Left renal pelvis (tissue), 4 donors: ENCODE data around the gene PHYKPL. TPM values are rescaled to one million over a fixed set of nuclear protein-coding genes. Genes with fewer than 3 reads are reported as not detected.

Experiments
- DNase-seq, 4 donors: peaks; one replicate each; pipeline ENCODE4 v3.0.0-alpha.2; 2013; ENCODE audit warnings: low read depth in 4 of 4, low spot score in 3 of 4
- polyA plus RNA-seq, 4 donors: library from polyadenylated mRNA; unstranded; fragments of 120-200 nt; gene quantifications; one replicate each; pipeline ENCODE4 v1.2.1, GENCODE V29; 2013; ENCODE audit not compliant: insufficient read length in 4 of 4

The PHYKPL gene
- polyA plus RNA-seq, 4 donors: 52.1 to 124 (median 79.6) TPM

DNA sequence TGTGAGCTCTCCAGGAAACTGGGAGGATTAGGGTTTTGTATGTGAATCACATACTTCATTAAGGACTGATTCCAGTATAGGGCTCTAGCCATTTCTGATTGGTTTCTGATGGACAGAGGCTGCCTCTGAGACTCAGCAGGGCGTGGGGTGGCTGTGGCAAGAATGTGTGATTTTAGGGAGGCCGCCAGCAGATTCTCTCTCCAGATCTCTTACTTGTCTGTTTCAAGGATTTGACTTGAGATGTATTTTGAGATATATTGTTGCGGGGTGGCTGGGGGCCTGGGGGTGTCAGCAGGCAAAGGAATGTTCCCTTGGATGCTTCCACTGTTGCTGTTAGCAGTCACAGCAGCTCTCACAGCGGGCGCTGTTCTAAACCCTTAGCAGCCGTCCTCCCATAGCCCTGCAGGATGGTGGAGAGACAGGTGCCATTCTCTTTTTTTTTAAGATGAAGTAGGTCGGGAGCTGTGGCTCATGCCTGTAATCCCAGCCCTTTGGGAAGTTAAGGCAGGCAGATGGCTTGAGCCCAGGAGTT is 36.3 kb downstream of the PHYKPL start:
- DNase-seq: no peak

GRCh38 chr5:178194026-178194425 is 38.6 kb downstream of the PHYKPL start:
- DNase-seq: no peak

DNA sequence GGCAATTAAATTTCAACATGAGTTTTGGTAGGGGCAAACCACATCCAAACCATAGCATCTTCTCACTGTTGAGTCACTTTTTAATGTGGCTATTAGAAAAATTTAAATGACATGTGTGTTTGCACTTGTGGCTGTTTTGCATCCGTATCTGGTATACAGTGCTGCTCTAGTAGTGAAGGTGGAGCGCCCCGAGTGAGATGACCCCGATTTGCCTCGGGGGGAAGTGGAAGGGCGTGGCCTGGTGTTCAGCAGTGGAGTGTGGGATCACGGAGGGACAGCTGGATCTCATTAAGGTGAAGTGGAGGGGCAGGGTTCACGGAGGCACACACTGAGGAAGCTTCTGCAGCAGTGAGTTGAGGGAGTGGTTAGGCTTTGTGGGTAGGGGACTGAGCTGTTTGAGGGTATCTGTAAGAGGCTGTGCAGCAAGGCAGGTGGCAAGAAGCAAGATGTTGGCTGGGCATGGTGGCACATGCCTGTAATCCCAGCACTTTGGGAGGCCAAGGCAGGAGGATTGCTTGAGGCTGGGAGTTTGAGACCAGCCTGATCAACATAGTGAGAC is 39.3 kb downstream of the PHYKPL start:
- DNase-seq: no peak

DNA sequence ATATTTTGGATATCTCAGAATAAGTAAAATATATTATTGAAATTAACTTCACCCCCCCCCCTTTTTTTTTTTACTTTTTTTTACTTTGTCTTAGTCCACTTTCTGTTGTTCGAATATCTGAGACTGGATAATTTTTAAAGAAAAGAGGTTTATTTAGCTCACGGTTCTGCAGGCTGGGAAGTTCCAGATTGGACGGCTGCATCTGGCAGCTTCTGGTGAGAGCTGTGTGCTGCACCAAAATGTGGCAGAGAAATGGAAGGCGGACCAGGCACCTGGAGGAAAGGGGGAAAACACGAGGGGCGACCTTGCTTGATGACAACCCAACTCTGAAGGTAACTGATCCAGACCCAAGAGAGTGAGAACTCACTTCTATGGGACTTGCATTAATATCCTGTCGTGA is 39.8 kb downstream of the PHYKPL start:
- no peak for DNase-seq

DNA sequence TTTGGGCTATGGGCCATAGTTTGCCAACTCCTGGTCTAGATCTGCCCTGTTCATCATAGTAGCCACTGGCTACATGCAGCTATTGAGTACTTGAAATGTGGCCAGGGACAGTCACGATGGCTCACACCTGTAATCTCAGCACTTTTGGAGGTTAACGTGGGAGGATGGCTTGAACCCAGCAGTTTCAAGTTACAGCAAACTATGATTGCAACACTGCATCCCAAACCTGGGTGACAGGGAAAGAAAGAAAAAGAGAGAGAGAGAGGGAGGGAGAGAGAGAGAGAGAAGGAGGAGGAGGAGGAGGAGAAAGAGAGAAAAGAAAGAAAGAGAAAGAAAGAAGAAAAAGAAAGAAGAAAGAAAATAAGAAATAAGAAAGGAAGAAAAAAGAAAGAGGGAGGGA is 40.4 kb downstream of the PHYKPL start:
- no peak for DNase-seq

- no peak for DNase-seq
Observed at GRCh38 chr5:178191661-178192060, 40.9 kb downstream of the PHYKPL start.

- no peak for DNase-seq
Observed at GRCh38 chr5:178189433-178189832, 43.2 kb downstream of the PHYKPL start.

DNA sequence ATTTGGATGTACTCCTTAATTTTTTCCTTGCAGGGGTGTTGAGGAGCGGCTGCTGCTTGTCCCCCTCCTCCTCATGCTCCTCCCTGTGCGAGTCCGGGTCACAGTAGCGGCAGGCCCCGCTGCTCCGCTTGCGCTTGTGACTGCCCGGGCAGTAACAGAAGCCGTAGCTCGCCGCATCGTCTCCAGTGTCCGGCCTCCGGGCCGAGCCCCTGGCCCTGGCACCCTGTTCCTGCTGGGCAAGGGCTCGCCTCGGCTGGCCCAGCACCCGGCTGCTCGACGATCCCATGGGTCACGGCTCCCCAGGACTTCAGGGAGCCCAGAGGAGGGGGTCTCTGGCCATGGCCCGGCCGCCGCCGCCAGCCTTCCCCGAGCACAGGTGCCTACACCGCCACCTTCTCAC is 45.6 kb downstream of the PHYKPL start, which contains the start of gene GMCL2:
Gene GMCL2 (minus strand): TSS at position 358 of the 400 bp plus-strand sequence. CDS start 72 bp downstream, at position 286.
- no peak for DNase-seq

DNA sequence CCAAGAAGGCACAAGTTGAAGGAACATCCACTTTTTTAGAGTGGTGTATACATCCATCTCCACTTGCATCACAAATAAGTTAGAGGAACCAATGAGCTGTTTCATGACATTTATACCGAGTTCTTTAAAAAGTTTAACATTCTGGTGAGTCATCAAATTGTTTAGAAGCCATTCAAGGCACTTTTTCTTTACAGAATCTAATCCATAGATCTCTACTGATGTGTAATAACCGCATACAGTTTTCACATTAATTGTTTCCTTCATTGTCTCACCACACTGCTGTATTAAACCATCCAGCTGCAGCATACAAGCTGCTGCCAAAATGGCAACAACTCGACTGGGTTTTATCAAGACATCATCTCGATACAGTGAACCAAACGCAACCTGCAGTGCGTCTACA is 46.2 kb downstream of the PHYKPL start:
- no peak for DNase-seq

DNA sequence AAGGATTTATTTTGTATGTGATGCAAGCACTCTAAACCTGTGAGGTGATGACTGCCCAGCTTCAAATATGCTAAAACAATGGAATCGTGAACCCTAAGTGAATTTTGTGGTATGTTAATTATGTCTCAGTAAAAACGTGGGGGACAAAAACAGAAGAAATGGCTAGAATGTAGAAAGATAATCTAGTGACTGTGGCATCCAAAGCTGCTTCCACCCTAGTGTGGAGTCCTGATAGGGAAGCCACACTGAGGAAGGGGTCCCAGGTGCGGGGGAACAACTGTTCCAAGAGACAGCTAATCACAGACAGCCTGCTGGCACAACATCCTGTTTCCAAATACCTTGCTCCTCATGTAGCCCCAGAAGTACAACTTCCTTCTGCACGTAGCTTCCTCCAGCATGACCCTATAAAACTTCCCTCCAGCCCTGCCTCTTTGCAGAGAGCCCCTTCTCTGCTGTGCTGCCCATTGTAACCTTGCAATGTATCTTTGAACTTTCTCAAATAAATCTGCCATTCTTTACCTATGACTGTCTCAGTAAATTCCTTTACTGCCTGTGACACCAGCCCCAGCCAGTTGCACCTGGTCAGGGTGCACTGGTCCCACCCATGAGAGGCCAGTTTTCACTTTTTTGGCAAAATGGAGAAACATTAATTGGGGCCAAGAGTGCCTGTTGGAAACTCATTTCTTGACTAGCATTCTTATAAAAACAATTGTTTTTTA is 50.3 kb downstream of the PHYKPL start:
- DNase-seq: no peak

GRCh38 chr5:178180141-178180863 is 52.3 kb downstream of the PHYKPL start:
- no peak for DNase-seq

DNA sequence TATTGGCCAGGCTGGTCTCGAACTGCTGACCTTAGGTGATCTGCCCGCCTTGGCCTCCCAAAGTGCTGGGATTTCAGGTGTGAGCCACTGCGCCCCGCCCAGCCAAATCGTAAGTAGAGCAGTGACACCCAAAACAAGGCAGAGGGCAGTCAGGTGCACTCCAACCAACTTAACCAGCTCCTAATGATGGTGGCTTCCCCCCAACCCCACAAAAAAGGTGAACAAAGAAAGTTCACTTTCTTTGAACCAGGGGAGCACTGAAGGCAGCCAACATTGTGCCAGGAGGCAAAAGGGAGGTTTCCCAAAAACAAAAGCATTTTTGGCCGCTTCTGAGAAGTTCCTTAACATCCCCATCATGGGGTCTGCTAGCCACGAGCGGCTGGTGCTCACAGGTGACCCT is 55.0 kb downstream of the PHYKPL start:
- DNase-seq: no peak

DNA sequence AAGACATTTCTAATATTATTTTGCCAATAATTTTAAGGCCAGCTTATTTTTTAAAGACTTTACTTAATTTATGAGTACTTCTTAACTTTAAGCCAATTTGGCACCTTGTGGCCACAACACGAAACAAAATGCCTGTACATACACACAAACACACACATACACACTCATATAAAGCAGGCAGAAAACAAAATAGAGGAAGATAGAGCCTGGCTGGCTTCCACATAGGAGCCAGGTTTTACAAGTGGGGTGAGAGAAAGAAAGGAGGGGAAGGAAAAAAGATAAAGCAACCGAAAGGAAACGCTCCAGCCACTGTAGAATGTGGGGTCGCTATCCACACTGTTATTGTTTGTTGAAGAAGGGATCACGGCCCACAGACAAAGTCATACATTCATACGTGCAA is 55.8 kb downstream of the PHYKPL start:
- DNase-seq: no peak

DNA sequence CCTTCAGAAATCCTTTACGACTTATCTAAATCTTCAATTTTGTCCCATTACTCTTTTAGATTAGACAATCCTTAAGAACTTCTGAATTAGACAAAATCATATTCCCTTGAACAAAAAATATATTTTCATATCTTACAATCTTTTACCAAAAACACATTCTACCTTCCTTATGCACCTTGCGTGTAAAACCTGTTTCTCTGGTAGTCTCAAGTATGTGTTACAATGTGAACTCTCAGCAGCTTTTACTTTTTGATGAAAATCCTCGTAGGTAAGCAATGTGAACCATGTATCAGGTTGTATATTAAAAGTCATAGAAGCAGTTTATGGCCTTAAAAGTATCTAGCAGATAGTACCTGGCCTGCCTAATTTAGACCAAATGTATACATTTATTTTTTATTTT is 58.1 kb downstream of the PHYKPL start:
- DNase-seq: no peak

- no peak for DNase-seq
Observed at GRCh38 chr5:178170455-178170854, 62.1 kb downstream of the PHYKPL start.

- DNase-seq: no peak
Observed at GRCh38 chr5:178165581-178165980, 67.0 kb downstream of the PHYKPL start.

- DNase-seq: peak; percentile 63 to 74 (median 69)
Observed at GRCh38 chr5:178163772-178164735, 68.5 kb downstream of the PHYKPL start.

DNA sequence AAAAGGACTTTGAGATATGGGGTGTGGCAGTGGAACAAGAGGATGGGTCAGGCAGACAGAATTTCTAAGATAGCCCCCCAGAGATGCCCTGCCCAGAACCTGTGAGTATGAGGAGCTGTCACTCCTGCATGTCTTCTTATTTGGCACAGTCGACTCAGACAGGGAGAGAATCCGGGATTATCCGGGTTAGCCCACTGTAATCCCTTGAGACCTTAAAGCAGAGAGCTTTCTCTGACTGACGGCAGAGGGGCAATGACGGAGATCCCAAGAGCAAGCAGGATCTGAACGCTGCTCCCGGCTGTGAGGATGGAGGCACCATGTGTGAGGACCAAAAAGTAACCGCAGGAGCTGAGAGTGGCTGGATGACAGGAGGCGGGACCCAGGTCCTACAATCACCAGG is 70.1 kb downstream of the PHYKPL start:
- DNase-seq: no peak

DNA sequence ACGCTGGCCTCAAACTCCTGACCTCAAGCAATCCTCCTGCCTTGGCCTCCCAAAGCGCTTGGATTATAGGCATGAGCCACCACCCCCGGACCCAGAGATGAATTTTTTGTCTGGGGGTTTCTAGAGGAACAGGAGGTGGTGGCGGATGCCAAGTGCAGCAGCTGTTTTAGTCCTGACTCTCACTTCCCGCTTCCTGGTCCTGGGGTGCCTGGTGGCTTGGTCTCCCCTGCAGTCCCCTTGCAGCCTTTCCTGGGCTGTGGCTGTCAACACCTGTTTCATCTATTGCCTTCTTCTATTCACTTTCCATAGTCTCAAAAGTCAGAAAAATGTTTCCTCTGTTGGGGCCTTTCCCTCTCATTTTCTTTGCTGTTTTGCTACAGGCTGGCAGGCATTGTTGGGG is 72.4 kb downstream of the PHYKPL start:
- DNase-seq: no peak
